HepG2 (cell line): ENCODE results near the gene NPTX2. TPM values are rescaled to one million over a fixed set of nuclear protein-coding genes. Genes with fewer than 3 reads are reported as not detected.

Experiments used
- ATAC-seq: fragments of 200-7000 bp; cut with Tn5 transposase; 3 replicates; pipeline ENCODE4 v1.9.1; 2020; ENCODE audit warnings: mild to moderate bottlenecking, moderate library complexity
- BruUV-seq: library from RNA; stranded (reverse); fragments of 400-500 nt; replicated peaks from 2 replicates; lab custom pipeline; 2021; lab: Mats Ljungman, UMichigan
- CTCF ChIA-PET: fragments of 300-600 bp; formaldehyde crosslinking; extraction: SDS; loops from one replicate; lab custom pipeline; 2021; ENCODE audit warnings: low total read pairs, inconsistent platforms, low intra/inter-chr PET ratio; lab: Yijun Ruan, JAX
- POLR2A ChIA-PET: fragments of 350-600 bp; sonication (Branson Sonifier 250); formaldehyde crosslinking; loops from one replicate; lab custom pipeline; 2020; ENCODE audit warnings: antibody characterized with exemption, inconsistent platforms; lab: Yijun Ruan, JAX
- DNase-seq: peaks from one replicate; pipeline ENCODE4 v3.0.0-alpha.2; 2015; ENCODE audit warnings: low spot score
- FAIRE-seq: peaks from 3 replicates; lab custom pipeline; 2011; peaks lifted over from hg19 to GRCh38; lab: Jason Lieb, UNC
- H2AFZ ChIP-seq: one replicate; pipeline ENCODE4 v1.6.1; 2011; ENCODE audit warnings: low read length, inconsistent platforms
- H3K27ac ChIP-seq: fragments of 300-600 bp; 3 replicates; pipeline ENCODE4 v1.8.0; 2011; ENCODE audit warnings: mixed run types, mild to moderate bottlenecking, mixed read lengths, low read length, inconsistent platforms; ENCODE audit not compliant: insufficient read depth; ENCODE audit errors: extremely low read length
- H3K27me3 ChIP-seq, 2 experiments: fragments of 200-600 bp in 1 of 2; 2 replicates in 1 of 2; 3 replicates in 1 of 2; pipeline versions ENCODE4 v1.6.0 to v1.8.0; 2011; ENCODE audit warnings: low read length in 2 of 2, mild to moderate bottlenecking in 2 of 2, moderate library complexity in 2 of 2, inconsistent platforms in 1 of 2; ENCODE audit not compliant: insufficient read depth in 2 of 2, control insufficient read depth in 1 of 2
- H3K36me3 ChIP-seq, 2 experiments: fragments of 200-600 bp in 1 of 2; replicated peaks in 1 of 2; 2 replicates in 1 of 2; 3 replicates in 1 of 2; pipeline versions ENCODE4 v1.5.1 to v1.8.0; 2011; ENCODE audit warnings: low read length in 2 of 2, inconsistent platforms in 1 of 2; ENCODE audit not compliant: insufficient read depth in 2 of 2, control insufficient read depth in 1 of 2
- H3K4me1 ChIP-seq: 2 replicates; pipeline ENCODE4 v1.5.1; 2012; ENCODE audit warnings: low read length, inconsistent platforms; ENCODE audit not compliant: insufficient read depth
- H3K4me2 ChIP-seq: 2 replicates; pipeline ENCODE4 v1.6.0; 2011; ENCODE audit warnings: low read depth, low read length, inconsistent platforms
- H3K4me3 ChIP-seq, 3 experiments: fragments of 200-600 bp in 1 of 3; sonication (generic), shearing (Covaris generic) in 1 of 3; replicated peaks in 1 of 3; 2 replicates each; pipeline ENCODE4 v1.5.1; 2011 to 2016; ENCODE audit warnings: low read length in 3 of 3, inconsistent platforms in 2 of 3, low read depth in 2 of 3, mild to moderate bottlenecking in 2 of 3, control low read depth in 1 of 3, mixed read lengths in 1 of 3; ENCODE audit not compliant: insufficient read depth in 1 of 3
- H3K79me2 ChIP-seq: one replicate; pipeline ENCODE4 v1.6.1; 2011; ENCODE audit warnings: low read length, inconsistent platforms; ENCODE audit not compliant: insufficient read depth
- H3K9ac ChIP-seq: 2 replicates; pipeline ENCODE4 v1.6.0; 2011; ENCODE audit warnings: mild to moderate bottlenecking, low read depth, low read length, inconsistent platforms; ENCODE audit not compliant: insufficient read depth
- H3K9me3 ChIP-seq: 2 replicates; pipeline ENCODE4 v1.5.1; 2012; ENCODE audit warnings: mild to moderate bottlenecking, low read length
- H4K20me1 ChIP-seq: 2 replicates; pipeline ENCODE4 v1.6.0; 2011; ENCODE audit warnings: inconsistent platforms, mild to moderate bottlenecking, low read length, moderate library complexity; ENCODE audit not compliant: insufficient read depth
- CHD2 ChIP-seq: IDR thresholded peaks from 2 replicates; pipeline ENCODE4 v1.6.1; 2011; ENCODE audit warnings: low read depth, low read length, improper control_type of control experiment
- NR0B2 ChIP-seq: sonication (generic); formaldehyde crosslinking; IDR thresholded peaks from 2 replicates; pipeline ENCODE4 v1.4.0; 2020; ENCODE audit warnings: mild to moderate bottlenecking, missing genetic modification reagents
- ZNF580 ChIP-seq: IDR thresholded peaks from 2 replicates; pipeline ENCODE4 v1.6.1; 2016; ENCODE audit warnings: low read depth, borderline replicate concordance
- ZSCAN9 ChIP-seq: IDR thresholded peaks from 2 replicates; pipeline ENCODE4 v1.6.1; 2016; ENCODE audit warnings: borderline replicate concordance
- WGBS: methylation state at CpG from one replicate; pipeline ENCODE4 v1.1.6; 2017; ENCODE audit warnings: low lambda C conversion rate; 5-methylcytosine and 5-hydroxymethylcytosine counted together
- in situ Hi-C: cut with HindIII; loops from 2 replicates; pipeline ENCODE4 v1.10.0; 2017; ENCODE audit warnings: low pct_unique_long_range_greater_than_20kb; ENCODE audit not compliant: extremely low pct_ligation_motif_present
- intact Hi-C: fragments of 100-400 bp; cut with micrococcal nuclease; formaldehyde crosslinking; loops from one replicate; pipeline ENCODE4 v1.10.0; 2022; ENCODE audit not compliant: unreplicated experiment
- polyA plus RNA-seq, 8 experiments: library from polyadenylated mRNA; depleted of rRNA in 3 of 8; stranded (reverse) in 7 of 8; unstranded in 1 of 8; fragments of >200 nt; fragmentation: Illumina TruSeq in 4 of 8; extraction: Trizol in 4 of 8; gene quantifications; 2 replicates each; pipeline versions ENCODE4 v1.2.1 to v1.2.3, GENCODE V29; 2011 to 2016; ENCODE audit warnings: low read depth in 4 of 8, missing spikeins in 1 of 8, mixed read lengths in 1 of 8; ENCODE audit not compliant: insufficient read depth in 1 of 8
- total RNA-seq, 5 experiments: library from RNA; depleted of rRNA; stranded (reverse); fragments of >200 nt; fragmentation: Illumina TruSeq; extraction: Trizol; gene quantifications; 2 replicates each; pipeline ENCODE4 v1.2.3, GENCODE V29; 2016; ENCODE audit warnings: low read depth in 1 of 5
- TF ChIP-seq, protein P1 (sequence below): IDR thresholded peaks from 2 replicates; pipeline ENCODE4 v1.6.1; 2012; ENCODE audit warnings: low read length, improper control_type of control experiment

NPTX2 gene
- total and polyA plus RNA-seq, 2 of the 13 experiments (the other 11 are each of a cell fraction or from before 2014, with no cell fraction given), result not detected

- no peak overlapping the region for H3K4me2 ChIP-seq
- no peak overlapping the region for H3K27ac ChIP-seq
- FAIRE-seq (no peak), DNase-seq (no peak), ATAC-seq (no peak)
- in situ Hi-C loops (no loop called here), intact Hi-C loops (no loop called here)
- H2AFZ ChIP-seq, result no peak overlapping the region
- TF ChIP-seq, protein P1, sequence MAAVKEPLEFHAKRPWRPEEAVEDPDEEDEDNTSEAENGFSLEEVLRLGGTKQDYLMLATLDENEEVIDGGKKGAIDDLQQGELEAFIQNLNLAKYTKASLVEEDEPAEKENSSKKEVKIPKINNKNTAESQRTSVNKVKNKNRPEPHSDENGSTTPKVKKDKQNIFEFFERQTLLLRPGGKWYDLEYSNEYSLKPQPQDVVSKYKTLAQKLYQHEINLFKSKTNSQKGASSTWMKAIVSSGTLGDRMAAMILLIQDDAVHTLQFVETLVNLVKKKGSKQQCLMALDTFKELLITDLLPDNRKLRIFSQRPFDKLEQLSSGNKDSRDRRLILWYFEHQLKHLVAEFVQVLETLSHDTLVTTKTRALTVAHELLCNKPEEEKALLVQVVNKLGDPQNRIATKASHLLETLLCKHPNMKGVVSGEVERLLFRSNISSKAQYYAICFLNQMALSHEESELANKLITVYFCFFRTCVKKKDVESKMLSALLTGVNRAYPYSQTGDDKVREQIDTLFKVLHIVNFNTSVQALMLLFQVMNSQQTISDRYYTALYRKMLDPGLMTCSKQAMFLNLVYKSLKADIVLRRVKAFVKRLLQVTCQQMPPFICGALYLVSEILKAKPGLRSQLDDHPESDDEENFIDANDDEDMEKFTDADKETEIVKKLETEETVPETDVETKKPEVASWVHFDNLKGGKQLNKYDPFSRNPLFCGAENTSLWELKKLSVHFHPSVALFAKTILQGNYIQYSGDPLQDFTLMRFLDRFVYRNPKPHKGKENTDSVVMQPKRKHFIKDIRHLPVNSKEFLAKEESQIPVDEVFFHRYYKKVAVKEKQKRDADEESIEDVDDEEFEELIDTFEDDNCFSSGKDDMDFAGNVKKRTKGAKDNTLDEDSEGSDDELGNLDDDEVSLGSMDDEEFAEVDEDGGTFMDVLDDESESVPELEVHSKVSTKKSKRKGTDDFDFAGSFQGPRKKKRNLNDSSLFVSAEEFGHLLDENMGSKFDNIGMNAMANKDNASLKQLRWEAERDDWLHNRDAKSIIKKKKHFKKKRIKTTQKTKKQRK, result no peak
- no peak for TF ChIP-seq ZSCAN9 (CRISPR knock-in tag)
- no peak for TF ChIP-seq CHD2
- TF ChIP-seq NR0B2 (CRISPR knock-in tag), result no peak
- no peak for TF ChIP-seq ZNF580
- H3K79me2 ChIP-seq, result no peaks in the 10 kb centered on the region
- no peak overlapping the region for H3K4me3 ChIP-seq
- peaks cover 17% of the 10 kb centered on the region for H3K4me1 ChIP-seq
- POLR2A ChIA-PET, result no interaction called here
- H3K9ac ChIP-seq, result no peak overlapping the region
- H3K27me3 ChIP-seq, result peaks cover 4 to 51% of the 10 kb centered on the region in 2 experiments; a peak in 3 of 5 replicates
- no peaks in the 10 kb centered on the region for H3K36me3 ChIP-seq
- H4K20me1 ChIP-seq, result no peaks in the 10 kb centered on the region
- WGBS, result 32% methylated on average over 13 of the region's 13 CpGs
- no TSS peak for BruUV-seq
- CTCF ChIA-PET, result no interaction called here
- no peaks in the 10 kb centered on the region for H3K9me3 ChIP-seq
Observed at GRCh38 chr7:98621573-98622482, 4.7 kb downstream of the NPTX2 start.
